ENCODE measurements around the gene ARSA.

DNA sequence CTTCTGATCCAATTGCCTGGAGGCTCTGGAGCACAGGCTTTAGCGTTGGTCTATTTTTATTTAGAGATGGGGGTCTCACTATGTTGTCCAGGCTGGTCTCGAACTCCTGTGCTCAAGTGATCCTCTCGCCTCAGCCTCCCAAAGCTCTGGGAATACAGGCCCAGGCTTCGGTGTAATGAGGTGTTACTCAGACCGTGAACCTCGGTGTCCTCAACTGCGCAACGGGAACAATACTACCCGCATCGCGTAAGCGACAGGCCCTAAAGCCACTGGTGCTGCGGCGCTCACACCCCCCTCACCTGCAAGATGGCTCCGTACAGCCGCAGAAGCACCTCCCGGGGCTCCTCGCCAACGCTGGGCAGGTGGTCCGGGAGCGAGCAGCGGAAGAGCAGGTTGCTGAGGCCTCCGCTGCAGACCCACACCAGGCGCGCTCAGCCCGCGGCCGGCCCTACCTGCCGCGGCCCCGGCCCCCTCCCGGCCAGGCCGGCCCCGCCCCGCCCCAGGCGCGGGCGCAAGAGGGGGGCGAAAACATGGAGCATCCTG, 45.9 kb downstream of the ARSA start:
- TF ChIP-seq, protein P1, sequence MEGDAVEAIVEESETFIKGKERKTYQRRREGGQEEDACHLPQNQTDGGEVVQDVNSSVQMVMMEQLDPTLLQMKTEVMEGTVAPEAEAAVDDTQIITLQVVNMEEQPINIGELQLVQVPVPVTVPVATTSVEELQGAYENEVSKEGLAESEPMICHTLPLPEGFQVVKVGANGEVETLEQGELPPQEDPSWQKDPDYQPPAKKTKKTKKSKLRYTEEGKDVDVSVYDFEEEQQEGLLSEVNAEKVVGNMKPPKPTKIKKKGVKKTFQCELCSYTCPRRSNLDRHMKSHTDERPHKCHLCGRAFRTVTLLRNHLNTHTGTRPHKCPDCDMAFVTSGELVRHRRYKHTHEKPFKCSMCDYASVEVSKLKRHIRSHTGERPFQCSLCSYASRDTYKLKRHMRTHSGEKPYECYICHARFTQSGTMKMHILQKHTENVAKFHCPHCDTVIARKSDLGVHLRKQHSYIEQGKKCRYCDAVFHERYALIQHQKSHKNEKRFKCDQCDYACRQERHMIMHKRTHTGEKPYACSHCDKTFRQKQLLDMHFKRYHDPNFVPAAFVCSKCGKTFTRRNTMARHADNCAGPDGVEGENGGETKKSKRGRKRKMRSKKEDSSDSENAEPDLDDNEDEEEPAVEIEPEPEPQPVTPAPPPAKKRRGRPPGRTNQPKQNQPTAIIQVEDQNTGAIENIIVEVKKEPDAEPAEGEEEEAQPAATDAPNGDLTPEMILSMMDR (IDR thresholded peaks at IDR 0.05 in 4 of 5, conservative IDR thresholded peaks at IDR 0.05 in 1 of 5): no peak
- TF ChIP-seq POLR2A (IDR thresholded peaks at IDR 0.05): no peak
